DLD1 (cell line): Measurements from ENCODE around the gene CCDC138.
"Not testable (repeated sequence)": the region's sequence is repeated elsewhere in the genome, so short reads cannot be mapped to it uniquely, and the experiment has no call there.

ENCODE experiments used
- in situ Hi-C: cut with HindIII; loops from 2 replicates; pipeline ENCODE4 v1.10.0; 2017; ENCODE audit warnings: low sequenced_read_pairs

The CCDC138 gene

GRCh38 chr2:108786354-108787215 lies at the start of gene CCDC138:
CCDC138 (plus strand) TSS chr2:108786771; CDS start chr2:108786823, 52 bp downstream.
- in situ Hi-C loops = no loop called here

GRCh38 chr2:108757973-108758372 lies 28.6 kb upstream of the CCDC138 start:
- in situ Hi-C loops = not testable (repeated sequence)

GRCh38 chr2:108762618-108763017 lies 24.0 kb upstream of the CCDC138 start:
- in situ Hi-C loops = not testable (repeated sequence)

GRCh38 chr2:108766671-108767070 lies 19.9 kb upstream of the CCDC138 start:
- in situ Hi-C loops = not testable (repeated sequence)

GRCh38 chr2:108767859-108768258 lies 18.7 kb upstream of the CCDC138 start:
- in situ Hi-C loops = not testable (repeated sequence)

- in situ Hi-C loops = no loop called here
Measured at GRCh38 chr2:108776475-108776874, 10.1 kb upstream of the CCDC138 start.

GRCh38 chr2:108778857-108779256 lies 7.7 kb upstream of the CCDC138 start:
- in situ Hi-C loops = no loop called here

GRCh38 chr2:108786008-108786353 lies 590 bp upstream of the CCDC138 start:
- in situ Hi-C loops = no loop called here

GRCh38 chr2:108787216-108787541 lies 608 bp downstream of the CCDC138 start:
- in situ Hi-C loops = no loop called here

- in situ Hi-C loops = no loop called here
Measured at GRCh38 chr2:108803045-108803736, 16.6 kb downstream of the CCDC138 start.

- in situ Hi-C loops = no loop called here
Measured at GRCh38 chr2:108805032-108805431, 18.5 kb downstream of the CCDC138 start.

- in situ Hi-C loops = no loop called here
Measured at GRCh38 chr2:108805782-108806181, 19.2 kb downstream of the CCDC138 start.

- in situ Hi-C loops = no loop called here
Measured at GRCh38 chr2:108806371-108807113, 20.0 kb downstream of the CCDC138 start.

- in situ Hi-C loops = no loop called here
Measured at GRCh38 chr2:108809936-108810335, 23.4 kb downstream of the CCDC138 start.

GRCh38 chr2:108810993-108811957 lies 24.7 kb downstream of the CCDC138 start:
- in situ Hi-C loops = no loop called here

GRCh38 chr2:108813732-108814131 lies 27.2 kb downstream of the CCDC138 start:
- in situ Hi-C loops = no loop called here

- in situ Hi-C loops = no loop called here
Measured at GRCh38 chr2:108820482-108820881, 33.9 kb downstream of the CCDC138 start.

GRCh38 chr2:108823286-108823685 lies 36.7 kb downstream of the CCDC138 start:
- in situ Hi-C loops = no loop called here

- in situ Hi-C loops = no loop called here
Measured at GRCh38 chr2:108824316-108825070, 37.9 kb downstream of the CCDC138 start.

- in situ Hi-C loops = no loop called here
Measured at GRCh38 chr2:108825254-108825653, 38.7 kb downstream of the CCDC138 start.
